ENCODE measurements around the gene AMOTL1. TPM values are rescaled to one million over a fixed set of nuclear protein-coding genes. Genes with fewer than 3 reads are reported as not detected.
A peak's percentile ranks its signal among the peaks of the same experiment; 100 is the strongest.

Gene AMOTL1
- total and polyA plus RNA-seq, 11 donors = 6.2 to 76.0 (median 50.9) TPM

DNA sequence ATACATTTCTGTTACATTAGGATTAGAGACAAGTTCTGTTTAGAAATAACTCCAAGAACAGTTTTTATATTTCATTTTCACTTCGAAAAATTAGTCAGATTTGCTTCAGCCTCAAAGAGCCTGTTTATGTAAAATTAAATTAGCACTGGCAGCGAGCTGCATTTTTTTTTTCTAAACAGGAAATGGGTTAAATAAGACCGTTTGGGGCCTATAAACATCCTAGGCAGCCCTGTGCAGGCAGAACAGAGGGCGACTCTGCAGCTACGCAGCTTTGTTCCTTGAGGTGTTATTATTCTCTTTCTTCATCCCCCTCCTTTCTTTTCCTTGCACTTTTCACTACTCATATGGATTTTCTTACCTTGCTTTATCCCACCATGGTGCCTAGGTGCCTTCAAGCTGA lies 156.5 kb downstream of the AMOTL1 start:
- Histone ChIP-seq H3K9me3 (no peaks in the 10 kb centered on the region), H3K4me3 (no peak overlapping the region), H3K27me3 (no peaks in the 10 kb centered on the region), H3K36me3 (no peaks in the 10 kb centered on the region), H3K27ac (peak overlapping the region in 5 of 12 donors; percentile 11 to 86 (median 59)), H3K4me1 (peaks cover 8 to 50% (median 41%) of the 10 kb centered on the region in 12 donors)
- WGBS, 4 donors = 48 to 53% (median 49%) methylated on average over 5 of the region's 5 CpGs
- TF ChIP-seq, protein P1, sequence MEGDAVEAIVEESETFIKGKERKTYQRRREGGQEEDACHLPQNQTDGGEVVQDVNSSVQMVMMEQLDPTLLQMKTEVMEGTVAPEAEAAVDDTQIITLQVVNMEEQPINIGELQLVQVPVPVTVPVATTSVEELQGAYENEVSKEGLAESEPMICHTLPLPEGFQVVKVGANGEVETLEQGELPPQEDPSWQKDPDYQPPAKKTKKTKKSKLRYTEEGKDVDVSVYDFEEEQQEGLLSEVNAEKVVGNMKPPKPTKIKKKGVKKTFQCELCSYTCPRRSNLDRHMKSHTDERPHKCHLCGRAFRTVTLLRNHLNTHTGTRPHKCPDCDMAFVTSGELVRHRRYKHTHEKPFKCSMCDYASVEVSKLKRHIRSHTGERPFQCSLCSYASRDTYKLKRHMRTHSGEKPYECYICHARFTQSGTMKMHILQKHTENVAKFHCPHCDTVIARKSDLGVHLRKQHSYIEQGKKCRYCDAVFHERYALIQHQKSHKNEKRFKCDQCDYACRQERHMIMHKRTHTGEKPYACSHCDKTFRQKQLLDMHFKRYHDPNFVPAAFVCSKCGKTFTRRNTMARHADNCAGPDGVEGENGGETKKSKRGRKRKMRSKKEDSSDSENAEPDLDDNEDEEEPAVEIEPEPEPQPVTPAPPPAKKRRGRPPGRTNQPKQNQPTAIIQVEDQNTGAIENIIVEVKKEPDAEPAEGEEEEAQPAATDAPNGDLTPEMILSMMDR (IDR thresholded peaks at IDR 0.05) = no peak
- no peak for TF ChIP-seq POLR2A (IDR thresholded peaks at IDR 0.05)
- DNase-seq (no peak), ATAC-seq (no peak)
- intact Hi-C loops (cut with DNase I) = loop anchor here in 1 of 10 donors (10.0 kb wide), 1 partner anchor 50 kb away; no protein-coding TSS in a partner anchor

GRCh38 chr11:94925422-94926270 lies 157.5 kb downstream of the AMOTL1 start:
- H3K4me3 ChIP-seq = no peak overlapping the region
- no peaks in the 10 kb centered on the region for H3K27me3 ChIP-seq
- H3K9me3 ChIP-seq = no peaks in the 10 kb centered on the region
- WGBS, 4 donors = 48 to 64% (median 52%) methylated on average over 7 of the region's 7 CpGs
- H3K36me3 ChIP-seq = no peaks in the 10 kb centered on the region
- no peak for TF ChIP-seq POLR2A (IDR thresholded peaks at IDR 0.05)
- TF ChIP-seq, protein P1 (IDR thresholded peaks at IDR 0.05) = no peak
- H3K27ac ChIP-seq = peak overlapping the region in 11 of 12 donors; percentile 57 to 90 (median 78)
- ATAC-seq (no peak), DNase-seq (no peak)
- H3K4me1 ChIP-seq = peaks cover 8 to 50% (median 41%) of the 10 kb centered on the region in 12 donors
- intact Hi-C loops (cut with DNase I) = loop anchor here in 1 of 10 donors (10.0 kb wide), 1 partner anchor 51 kb away; no protein-coding TSS in a partner anchor

GRCh38 chr11:94926271-94926625 lies 158.1 kb downstream of the AMOTL1 start:
- Histone ChIP-seq H3K36me3 (no peaks in the 10 kb centered on the region), H3K4me1 (peaks cover 8 to 50% (median 41%) of the 10 kb centered on the region in 12 donors)

More at GRCh38 chr11:94926271-94926625, 158.1 kb downstream of the AMOTL1 start:
- Histone ChIP-seq H3K27me3 (no peaks in the 10 kb centered on the region), H3K4me3 (no peak overlapping the region), H3K9me3 (no peaks in the 10 kb centered on the region), H3K27ac (peak overlapping the region in 11 of 12 donors; percentile 57 to 90 (median 78))
- ATAC-seq = peak in 2 of 4 donors; percentile 16
- intact Hi-C loops (cut with DNase I) = loop anchor here in 1 of 10 donors (10.0 kb wide), 1 partner anchor 51 kb away; no protein-coding TSS in a partner anchor
- TF ChIP-seq, protein P1 (IDR thresholded peaks at IDR 0.05) = no peak
- no peak for TF ChIP-seq POLR2A (IDR thresholded peaks at IDR 0.05)
- no peak for DNase-seq

Other genes with a start within 250 kb of the AMOTL1 start
- gene FUT4, start 224.4 kb upstream of the AMOTL1 start, total RNA-seq = 1 to 10 TPM; 1.0 to 4.7 (median 1.3) TPM
- gene FUT4, start 224.4 kb upstream of the AMOTL1 start, polyA plus RNA-seq = 1 to 10 TPM in 1 of 2 donors, under 1 TPM in 1; 0.46 to 1.0 TPM
- 1 to 10 TPM in 5 of 9 donors, under 1 TPM in 4; 0.68 to 2.4 (median 1.1) TPM for gene PIWIL4, start 201.0 kb upstream of the AMOTL1 start, total RNA-seq
- gene PIWIL4, start 201.0 kb upstream of the AMOTL1 start, polyA plus RNA-seq = 1 to 10 TPM in 1 of 2 donors, under 1 TPM in 1; 0.33 to 1.6 TPM
- gene CWC15, start 205.2 kb downstream of the AMOTL1 start, total RNA-seq = 10 to 100 TPM; 54.4 to 81.8 (median 62.6) TPM
- gene CWC15, start 205.2 kb downstream of the AMOTL1 start, polyA plus RNA-seq = 100 to 1,000 TPM in 1 of 2 donors, 10 to 100 TPM in 1; 71.4 to 118 TPM
- gene KDM4D, start 205.4 kb downstream of the AMOTL1 start, total RNA-seq = 1 to 10 TPM in 3 of 9 donors, under 1 TPM in 5, not detected in 1; 0.65 to 1.3 (median 0.95) TPM
- gene KDM4D, start 205.4 kb downstream of the AMOTL1 start, polyA plus RNA-seq = under 1 TPM; 0.19 to 0.85 TPM